K562 (cell line): ENCODE measurements around the gene ANKRD34A. TPM values are rescaled to one million over a fixed set of nuclear protein-coding genes. Genes with fewer than 3 reads are reported as not detected.
A peak's percentile ranks its signal among the peaks of the same experiment; 100 is the strongest.

Experiments used
- CBFA2T3 ChIP-seq: fragments of 450-650 bp; IDR thresholded peaks from 2 replicates; pipeline ENCODE4 v1.6.1; 2017
- CBX1 ChIP-seq: sonication (generic); IDR thresholded peaks from 2 replicates; pipeline ENCODE4 v1.6.1; 2016; ENCODE audit warnings: antibody characterized with exemption, low read depth, mild to moderate bottlenecking
- DDX20 ChIP-seq: fragments of 450-650 bp; IDR thresholded peaks from 2 replicates; pipeline ENCODE4 v1.6.1; 2016; ENCODE audit warnings: missing genetic modification characterization, low read depth, mild to moderate bottlenecking, missing compliant biosample characterization, moderate library complexity
- NFRKB ChIP-seq: fragments of 450-650 bp; IDR thresholded peaks from 2 replicates; pipeline ENCODE4 v1.6.1; 2016; ENCODE audit warnings: low read depth
- TOE1 ChIP-seq, 2 experiments: fragments of 450-650 bp in 1 of 2; sonication (generic) in 1 of 2; formaldehyde crosslinking in 1 of 2; IDR thresholded peaks; 2 replicates each; pipeline versions ENCODE4 v1.7.1 to v1.8.0; 2016 to 2022; ENCODE audit warnings: borderline replicate concordance in 2 of 2, mild to moderate bottlenecking in 2 of 2, antibody characterized with exemption in 1 of 2, inconsistent platforms in 1 of 2, low read depth in 1 of 2, missing genetic modification reagents in 1 of 2, moderate library complexity in 1 of 2
- polyA plus RNA-seq, 8 experiments: library from polyadenylated mRNA; depleted of rRNA in 4 of 8; stranded (reverse) in 5 of 8; unstranded in 3 of 8; fragments of >200 nt; fragmentation: Nextera tagmentation in 2 of 8; fragmentation: Illumina TruSeq in 1 of 8; extraction: Ambion mirVana in 2 of 8; extraction: Trizol in 1 of 8; gene quantifications; 2 replicates each; pipeline versions ENCODE4 v1.2.1 to v1.2.3, GENCODE V29; 2011 to 2014; ENCODE audit warnings: inconsistent platforms in 1 of 8, missing spikeins in 1 of 8
- total RNA-seq, 7 experiments: library from RNA; depleted of rRNA in 6 of 7; stranded (reverse); fragments of >200 nt in 6 of 7; fragmentation: Illumina TruSeq in 2 of 7; extraction: Trizol in 2 of 7; gene quantifications; 2 replicates each; pipeline versions ENCODE4 v1.2.1 to v1.2.3, GENCODE V29; 2011 to 2021; ENCODE audit warnings: low replicate concordance in 1 of 7
- TF ChIP-seq, protein P1 (sequence below): sonication (generic); formaldehyde crosslinking; IDR thresholded peaks from 2 replicates; pipeline ENCODE4 v1.8.0; 2022; ENCODE audit warnings: mild to moderate bottlenecking, missing genetic modification reagents
- TF ChIP-seq, protein P2 (sequence below): sonication (generic); formaldehyde crosslinking; IDR thresholded peaks from 2 replicates; pipeline ENCODE4 v1.8.1; 2023; ENCODE audit warnings: missing genetic modification reagents, mild to moderate bottlenecking, borderline replicate concordance
- TF ChIP-seq, protein P3 (sequence below): fragments of 450-650 bp; formaldehyde crosslinking; IDR thresholded peaks from 2 replicates; pipeline ENCODE4 v1.4.0; 2020; ENCODE audit warnings: mild to moderate bottlenecking, moderate library complexity
- TF ChIP-seq, protein P4 (sequence below): IDR thresholded peaks from 3 replicates; pipeline ENCODE4 v1.6.1; 2011; ENCODE audit warnings: borderline replicate concordance, mild to moderate bottlenecking, moderate library complexity; ENCODE audit not compliant: insufficient read length; ENCODE audit errors: extremely low read depth

Gene ANKRD34A
- total and polyA plus RNA-seq, 9 of the 15 experiments (the other 6 are each of a cell fraction or from before 2014, with no cell fraction given), result 0.06 to 1.6 (median 0.43) TPM

DNA sequence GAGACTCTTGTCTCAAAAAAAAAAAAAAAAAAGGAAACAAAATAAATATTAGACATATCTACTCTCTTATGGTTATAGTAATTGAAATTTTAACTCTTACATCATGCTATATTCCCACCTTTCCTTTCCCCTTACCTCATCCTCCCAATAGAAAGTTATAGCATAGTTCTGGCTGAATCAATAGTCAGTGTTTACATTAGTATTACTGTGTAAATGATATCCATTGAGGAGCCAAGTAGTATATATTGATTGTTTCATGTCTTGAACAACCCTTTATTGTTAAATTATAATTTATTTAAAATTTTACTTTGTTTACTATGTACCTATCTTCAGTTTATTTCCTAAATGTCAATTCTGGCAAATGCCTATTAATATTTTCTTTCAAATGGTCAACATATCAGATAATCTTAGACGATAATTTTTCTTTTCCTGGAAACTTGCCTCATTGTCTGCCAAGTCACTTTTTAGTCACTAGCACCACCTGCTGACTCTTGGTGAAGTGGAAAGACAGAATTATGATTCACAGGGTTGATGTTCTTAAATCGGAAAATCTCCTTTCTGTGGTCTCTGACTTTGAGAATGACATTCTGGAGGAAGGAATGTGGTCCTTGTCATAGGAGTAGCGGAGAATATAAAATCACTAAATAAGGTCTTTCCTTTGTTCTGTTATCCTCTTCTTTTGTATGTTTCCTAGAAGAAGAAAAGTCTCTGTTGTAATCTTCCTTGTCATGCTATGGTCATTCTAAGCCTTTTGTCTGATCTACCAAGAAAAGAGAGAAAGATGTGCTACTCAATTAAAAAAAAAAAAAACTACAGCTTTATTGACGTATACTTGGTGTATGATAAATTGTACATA is 48.6 kb upstream of the ANKRD34A start (continued):
- TF ChIP-seq, protein P1, sequence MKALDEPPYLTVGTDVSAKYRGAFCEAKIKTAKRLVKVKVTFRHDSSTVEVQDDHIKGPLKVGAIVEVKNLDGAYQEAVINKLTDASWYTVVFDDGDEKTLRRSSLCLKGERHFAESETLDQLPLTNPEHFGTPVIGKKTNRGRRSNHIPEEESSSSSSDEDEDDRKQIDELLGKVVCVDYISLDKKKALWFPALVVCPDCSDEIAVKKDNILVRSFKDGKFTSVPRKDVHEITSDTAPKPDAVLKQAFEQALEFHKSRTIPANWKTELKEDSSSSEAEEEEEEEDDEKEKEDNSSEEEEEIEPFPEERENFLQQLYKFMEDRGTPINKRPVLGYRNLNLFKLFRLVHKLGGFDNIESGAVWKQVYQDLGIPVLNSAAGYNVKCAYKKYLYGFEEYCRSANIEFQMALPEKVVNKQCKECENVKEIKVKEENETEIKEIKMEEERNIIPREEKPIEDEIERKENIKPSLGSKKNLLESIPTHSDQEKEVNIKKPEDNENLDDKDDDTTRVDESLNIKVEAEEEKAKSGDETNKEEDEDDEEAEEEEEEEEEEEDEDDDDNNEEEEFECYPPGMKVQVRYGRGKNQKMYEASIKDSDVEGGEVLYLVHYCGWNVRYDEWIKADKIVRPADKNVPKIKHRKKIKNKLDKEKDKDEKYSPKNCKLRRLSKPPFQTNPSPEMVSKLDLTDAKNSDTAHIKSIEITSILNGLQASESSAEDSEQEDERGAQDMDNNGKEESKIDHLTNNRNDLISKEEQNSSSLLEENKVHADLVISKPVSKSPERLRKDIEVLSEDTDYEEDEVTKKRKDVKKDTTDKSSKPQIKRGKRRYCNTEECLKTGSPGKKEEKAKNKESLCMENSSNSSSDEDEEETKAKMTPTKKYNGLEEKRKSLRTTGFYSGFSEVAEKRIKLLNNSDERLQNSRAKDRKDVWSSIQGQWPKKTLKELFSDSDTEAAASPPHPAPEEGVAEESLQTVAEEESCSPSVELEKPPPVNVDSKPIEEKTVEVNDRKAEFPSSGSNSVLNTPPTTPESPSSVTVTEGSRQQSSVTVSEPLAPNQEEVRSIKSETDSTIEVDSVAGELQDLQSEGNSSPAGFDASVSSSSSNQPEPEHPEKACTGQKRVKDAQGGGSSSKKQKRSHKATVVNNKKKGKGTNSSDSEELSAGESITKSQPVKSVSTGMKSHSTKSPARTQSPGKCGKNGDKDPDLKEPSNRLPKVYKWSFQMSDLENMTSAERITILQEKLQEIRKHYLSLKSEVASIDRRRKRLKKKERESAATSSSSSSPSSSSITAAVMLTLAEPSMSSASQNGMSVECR (CRISPR knock-in tag), result no peak
- TF ChIP-seq NFRKB (no peak), TOE1 (IDR thresholded peaks at IDR 0.05; ENCODE audit: borderline replicate concordance) (no peak), TOE1 (CRISPR knock-in tag; IDR thresholded peaks at IDR 0.05; ENCODE audit: borderline replicate concordance, low read depth) (no peak), DDX20 (no peak), CBFA2T3 (no peak), CBX1 (no peak)
- TF ChIP-seq, protein P2, sequence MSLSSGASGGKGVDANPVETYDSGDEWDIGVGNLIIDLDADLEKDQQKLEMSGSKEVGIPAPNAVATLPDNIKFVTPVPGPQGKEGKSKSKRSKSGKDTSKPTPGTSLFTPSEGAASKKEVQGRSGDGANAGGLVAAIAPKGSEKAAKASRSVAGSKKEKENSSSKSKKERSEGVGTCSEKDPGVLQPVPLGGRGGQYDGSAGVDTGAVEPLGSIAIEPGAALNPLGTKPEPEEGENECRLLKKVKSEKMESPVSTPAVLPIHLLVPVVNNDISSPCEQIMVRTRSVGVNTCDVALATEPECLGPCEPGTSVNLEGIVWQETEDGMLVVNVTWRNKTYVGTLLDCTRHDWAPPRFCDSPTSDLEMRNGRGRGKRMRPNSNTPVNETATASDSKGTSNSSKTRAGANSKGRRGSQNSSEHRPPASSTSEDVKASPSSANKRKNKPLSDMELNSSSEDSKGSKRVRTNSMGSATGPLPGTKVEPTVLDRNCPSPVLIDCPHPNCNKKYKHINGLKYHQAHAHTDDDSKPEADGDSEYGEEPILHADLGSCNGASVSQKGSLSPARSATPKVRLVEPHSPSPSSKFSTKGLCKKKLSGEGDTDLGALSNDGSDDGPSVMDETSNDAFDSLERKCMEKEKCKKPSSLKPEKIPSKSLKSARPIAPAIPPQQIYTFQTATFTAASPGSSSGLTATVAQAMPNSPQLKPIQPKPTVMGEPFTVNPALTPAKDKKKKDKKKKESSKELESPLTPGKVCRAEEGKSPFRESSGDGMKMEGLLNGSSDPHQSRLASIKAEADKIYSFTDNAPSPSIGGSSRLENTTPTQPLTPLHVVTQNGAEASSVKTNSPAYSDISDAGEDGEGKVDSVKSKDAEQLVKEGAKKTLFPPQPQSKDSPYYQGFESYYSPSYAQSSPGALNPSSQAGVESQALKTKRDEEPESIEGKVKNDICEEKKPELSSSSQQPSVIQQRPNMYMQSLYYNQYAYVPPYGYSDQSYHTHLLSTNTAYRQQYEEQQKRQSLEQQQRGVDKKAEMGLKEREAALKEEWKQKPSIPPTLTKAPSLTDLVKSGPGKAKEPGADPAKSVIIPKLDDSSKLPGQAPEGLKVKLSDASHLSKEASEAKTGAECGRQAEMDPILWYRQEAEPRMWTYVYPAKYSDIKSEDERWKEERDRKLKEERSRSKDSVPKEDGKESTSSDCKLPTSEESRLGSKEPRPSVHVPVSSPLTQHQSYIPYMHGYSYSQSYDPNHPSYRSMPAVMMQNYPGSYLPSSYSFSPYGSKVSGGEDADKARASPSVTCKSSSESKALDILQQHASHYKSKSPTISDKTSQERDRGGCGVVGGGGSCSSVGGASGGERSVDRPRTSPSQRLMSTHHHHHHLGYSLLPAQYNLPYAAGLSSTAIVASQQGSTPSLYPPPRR, result no peak
- TF ChIP-seq, protein P3, sequence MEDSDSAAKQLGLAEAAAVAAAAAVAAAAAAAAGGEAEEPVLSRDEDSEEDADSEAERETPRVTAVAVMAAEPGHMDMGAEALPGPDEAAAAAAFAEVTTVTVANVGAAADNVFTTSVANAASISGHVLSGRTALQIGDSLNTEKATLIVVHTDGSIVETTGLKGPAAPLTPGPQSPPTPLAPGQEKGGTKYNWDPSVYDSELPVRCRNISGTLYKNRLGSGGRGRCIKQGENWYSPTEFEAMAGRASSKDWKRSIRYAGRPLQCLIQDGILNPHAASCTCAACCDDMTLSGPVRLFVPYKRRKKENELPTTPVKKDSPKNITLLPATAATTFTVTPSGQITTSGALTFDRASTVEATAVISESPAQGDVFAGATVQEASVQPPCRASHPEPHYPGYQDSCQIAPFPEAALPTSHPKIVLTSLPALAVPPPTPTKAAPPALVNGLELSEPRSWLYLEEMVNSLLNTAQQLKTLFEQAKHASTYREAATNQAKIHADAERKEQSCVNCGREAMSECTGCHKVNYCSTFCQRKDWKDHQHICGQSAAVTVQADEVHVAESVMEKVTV (CRISPR knock-in tag), result peak; percentile 95
- TF ChIP-seq, protein P4, sequence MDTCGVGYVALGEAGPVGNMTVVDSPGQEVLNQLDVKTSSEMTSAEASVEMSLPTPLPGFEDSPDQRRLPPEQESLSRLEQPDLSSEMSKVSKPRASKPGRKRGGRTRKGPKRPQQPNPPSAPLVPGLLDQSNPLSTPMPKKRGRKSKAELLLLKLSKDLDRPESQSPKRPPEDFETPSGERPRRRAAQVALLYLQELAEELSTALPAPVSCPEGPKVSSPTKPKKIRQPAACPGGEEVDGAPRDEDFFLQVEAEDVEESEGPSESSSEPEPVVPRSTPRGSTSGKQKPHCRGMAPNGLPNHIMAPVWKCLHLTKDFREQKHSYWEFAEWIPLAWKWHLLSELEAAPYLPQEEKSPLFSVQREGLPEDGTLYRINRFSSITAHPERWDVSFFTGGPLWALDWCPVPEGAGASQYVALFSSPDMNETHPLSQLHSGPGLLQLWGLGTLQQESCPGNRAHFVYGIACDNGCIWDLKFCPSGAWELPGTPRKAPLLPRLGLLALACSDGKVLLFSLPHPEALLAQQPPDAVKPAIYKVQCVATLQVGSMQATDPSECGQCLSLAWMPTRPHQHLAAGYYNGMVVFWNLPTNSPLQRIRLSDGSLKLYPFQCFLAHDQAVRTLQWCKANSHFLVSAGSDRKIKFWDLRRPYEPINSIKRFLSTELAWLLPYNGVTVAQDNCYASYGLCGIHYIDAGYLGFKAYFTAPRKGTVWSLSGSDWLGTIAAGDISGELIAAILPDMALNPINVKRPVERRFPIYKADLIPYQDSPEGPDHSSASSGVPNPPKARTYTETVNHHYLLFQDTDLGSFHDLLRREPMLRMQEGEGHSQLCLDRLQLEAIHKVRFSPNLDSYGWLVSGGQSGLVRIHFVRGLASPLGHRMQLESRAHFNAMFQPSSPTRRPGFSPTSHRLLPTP, result no peak
